H1 (cell line): ENCODE results near the gene IFIT2. TPM values are rescaled to one million over a fixed set of nuclear protein-coding genes. Genes with fewer than 3 reads are reported as not detected.

Source experiments
- BRCA1 ChIP-seq: IDR thresholded peaks from 2 replicates; pipeline ENCODE4 v1.6.1; 2012; ENCODE audit warnings: low read depth, low read length, improper control_type of control experiment
- EP300 ChIP-seq, 2 experiments: IDR thresholded peaks; 1 replicate in 1 of 2; 2 replicates in 1 of 2; pipeline ENCODE4 v1.6.1; 2011 to 2012; ENCODE audit warnings: low read depth in 2 of 2, low read length in 2 of 2, mild to moderate bottlenecking in 2 of 2, borderline replicate concordance in 1 of 2, inconsistent platforms in 1 of 2, moderate library complexity in 1 of 2
- GABPA ChIP-seq: IDR thresholded peaks from 2 replicates; pipeline ENCODE4 v1.6.1; 2011; ENCODE audit warnings: mild to moderate bottlenecking, low read length, moderate library complexity, borderline replicate concordance; ENCODE audit not compliant: insufficient read depth
- HDAC2 ChIP-seq, 2 experiments: fragments of 300-600 bp in 1 of 2; sonication (generic) in 1 of 2; IDR thresholded peaks; 2 replicates each; pipeline ENCODE4 v1.6.1; 2011 to 2012; ENCODE audit warnings: low read depth in 2 of 2, low read length in 2 of 2, mild to moderate bottlenecking in 2 of 2, moderate library complexity in 2 of 2, borderline replicate concordance in 1 of 2, inconsistent platforms in 1 of 2
- KDM4A ChIP-seq: IDR thresholded peaks from one replicate; pipeline ENCODE4 v1.7.1; 2012; ENCODE audit warnings: low read depth, mild to moderate bottlenecking, moderate library complexity, low read length, inconsistent platforms; ENCODE audit not compliant: severe bottlenecking
- TCF12 ChIP-seq: IDR thresholded peaks from 2 replicates; pipeline ENCODE4 v1.6.1; 2011; ENCODE audit warnings: low read depth, mild to moderate bottlenecking, low read length
- polyA plus RNA-seq, 7 experiments: library from polyadenylated mRNA; depleted of rRNA in 3 of 7; stranded (reverse) in 5 of 7; unstranded in 2 of 7; fragments of >200 nt in 5 of 7; fragments of 200-250 nt in 2 of 7; gene quantifications; 1 replicate in 5 of 7; 2 replicates in 1 of 7; 4 replicates in 1 of 7; pipeline versions ENCODE4 v1.2.1 to v1.2.3, GENCODE V29; 2011 to 2013; ENCODE audit warnings: missing spikeins in 2 of 7, mixed read lengths in 2 of 7
- total RNA-seq: library from RNA; stranded (reverse); fragmentation: NEBNext Ultra II Directional; extraction: Animal tissue kit (Norgen Biotek cat#: 25700); gene quantifications from 2 replicates; pipeline ENCODE4 v1.2.1, GENCODE V29; 2021
- TF ChIP-seq, protein P1 (sequence below): IDR thresholded peaks from 2 replicates; pipeline ENCODE4 v1.6.1; 2011; ENCODE audit warnings: low read length, improper control_type of control experiment

The IFIT2 gene
- total and polyA plus RNA-seq, 2 of the 8 experiments (the other 6 are each of a cell fraction or from before 2014, with no cell fraction given), result 0.03 to 0.35 TPM

GRCh38 chr10:89306434-89307268 lies 4.8 kb downstream of the IFIT2 start (continued):
- TF ChIP-seq, protein P1, sequence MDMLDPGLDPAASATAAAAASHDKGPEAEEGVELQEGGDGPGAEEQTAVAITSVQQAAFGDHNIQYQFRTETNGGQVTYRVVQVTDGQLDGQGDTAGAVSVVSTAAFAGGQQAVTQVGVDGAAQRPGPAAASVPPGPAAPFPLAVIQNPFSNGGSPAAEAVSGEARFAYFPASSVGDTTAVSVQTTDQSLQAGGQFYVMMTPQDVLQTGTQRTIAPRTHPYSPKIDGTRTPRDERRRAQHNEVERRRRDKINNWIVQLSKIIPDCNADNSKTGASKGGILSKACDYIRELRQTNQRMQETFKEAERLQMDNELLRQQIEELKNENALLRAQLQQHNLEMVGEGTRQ, result no peak
- TF ChIP-seq TCF12, result no peak
- TF ChIP-seq BRCA1, result no peak
- TF ChIP-seq EP300 (IDR thresholded peaks at IDR 0.05; ENCODE audit: borderline replicate concordance in 1 of 2, low read depth in 2 of 2, low read length in 2 of 2), result no peak
- no peak for TF ChIP-seq HDAC2 (IDR thresholded peaks at IDR 0.05; ENCODE audit: borderline replicate concordance in 1 of 2, low read depth in 2 of 2, low read length in 2 of 2)
- no peak for TF ChIP-seq GABPA
- no peak for TF ChIP-seq KDM4A
